GM19438 (cell line): ENCODE results near the gene S100A14.

Experiments
- ATAC-seq: cut with Tn5 transposase; IDR thresholded peaks from one replicate; pipeline ENCODE4 v1.9.1; 2021; ENCODE audit warnings: low read depth; ENCODE audit not compliant: unreplicated experiment

Gene S100A14

GRCh38 chr1:153617663-153618062, 1.5 kb upstream of the S100A14 start:
- ATAC-seq: peak; percentile 75

GRCh38 chr1:153616917-153617311, 789 bp upstream of the S100A14 start:
- ATAC-seq: no peak

- no peak for ATAC-seq
These were observed 719 bp downstream of the S100A14 start for GRCh38 chr1:153615406-153615805.

GRCh38 chr1:153614906-153615305, 1.2 kb downstream of the S100A14 start:
- no peak for ATAC-seq

GRCh38 chr1:153614189-153614900, 1.8 kb downstream of the S100A14 start:
- ATAC-seq: no peak

- ATAC-seq: no peak
These were observed 2.7 kb downstream of the S100A14 start for GRCh38 chr1:153613406-153613805.

GRCh38 chr1:153612755-153613331, 3.3 kb downstream of the S100A14 start, which contains the start of gene S100A16:
S100A16 (minus strand) TSS chr1:153613137; CDS start chr1:153608151, 4,986 bp downstream.
- no peak for ATAC-seq

GRCh38 chr1:153612111-153612754, 3.9 kb downstream of the S100A14 start:
- ATAC-seq: no peak

- ATAC-seq: no peak
These were observed 4.8 kb downstream of the S100A14 start for GRCh38 chr1:153611356-153611755.

GRCh38 chr1:153610811-153611301, 5.3 kb downstream of the S100A14 start:
- ATAC-seq: no peak

- ATAC-seq: no peak
These were observed 5.8 kb downstream of the S100A14 start for GRCh38 chr1:153610334-153610733.

- ATAC-seq: no peak
These were observed 6.6 kb downstream of the S100A14 start for GRCh38 chr1:153609585-153609907.

GRCh38 chr1:153608742-153609584, 7.2 kb downstream of the S100A14 start:
- ATAC-seq: no peak

- ATAC-seq: no peak
These were observed 7.9 kb downstream of the S100A14 start for GRCh38 chr1:153608089-153608682.

- no peak for ATAC-seq
These were observed 8.7 kb downstream of the S100A14 start for GRCh38 chr1:153607381-153607780.

GRCh38 chr1:153606194-153606593, 9.9 kb downstream of the S100A14 start:
- ATAC-seq: no peak

- ATAC-seq: no peak
These were observed 13.4 kb downstream of the S100A14 start for GRCh38 chr1:153602749-153603148.

- no peak for ATAC-seq
These were observed 16.3 kb downstream of the S100A14 start for GRCh38 chr1:153599847-153600246.

- peak; percentile 99 for ATAC-seq
These were observed 17.6 kb downstream of the S100A14 start for GRCh38 chr1:153598309-153599172.

- ATAC-seq: no peak
These were observed 18.9 kb downstream of the S100A14 start for GRCh38 chr1:153597206-153597605.
